HG03280 (cell line): Measurements from ENCODE around the gene EDIL3.

ENCODE experiments used
- ATAC-seq: cut with Tn5 transposase; IDR thresholded peaks from one replicate; pipeline ENCODE4 v1.9.1; 2021; ENCODE audit warnings: mild to moderate bottlenecking, moderate library complexity; ENCODE audit not compliant: unreplicated experiment

EDIL3 gene

GRCh38 chr5:84265130-84265529 is 119.5 kb downstream of the EDIL3 start:
- ATAC-seq, result no peak

- ATAC-seq, result no peak
Measured at GRCh38 chr5:84260939-84261338, 123.7 kb downstream of the EDIL3 start.

- ATAC-seq, result no peak
Measured at GRCh38 chr5:84260140-84260539, 124.5 kb downstream of the EDIL3 start.

- no peak for ATAC-seq
Measured at GRCh38 chr5:84259283-84260045, 125.2 kb downstream of the EDIL3 start.

GRCh38 chr5:84257061-84257460 is 127.6 kb downstream of the EDIL3 start:
- ATAC-seq, result no peak

GRCh38 chr5:84255315-84255714 is 129.4 kb downstream of the EDIL3 start:
- ATAC-seq, result no peak

- no peak for ATAC-seq
Measured at GRCh38 chr5:84253946-84254345, 130.7 kb downstream of the EDIL3 start.

GRCh38 chr5:84251503-84251902 is 133.2 kb downstream of the EDIL3 start:
- ATAC-seq, result no peak

GRCh38 chr5:84249918-84250630 is 134.6 kb downstream of the EDIL3 start:
- ATAC-seq, result no peak

- ATAC-seq, result no peak
Measured at GRCh38 chr5:84248013-84248412, 136.7 kb downstream of the EDIL3 start.

GRCh38 chr5:84242286-84242685 is 142.4 kb downstream of the EDIL3 start:
- no peak for ATAC-seq

GRCh38 chr5:84239494-84239893 is 145.2 kb downstream of the EDIL3 start:
- no peak for ATAC-seq

GRCh38 chr5:84237126-84237525 is 147.6 kb downstream of the EDIL3 start:
- no peak for ATAC-seq

GRCh38 chr5:84231433-84231832 is 153.2 kb downstream of the EDIL3 start:
- no peak for ATAC-seq

- no peak for ATAC-seq
Measured at GRCh38 chr5:84229045-84229444, 155.6 kb downstream of the EDIL3 start.

- no peak for ATAC-seq
Measured at GRCh38 chr5:84228266-84228665, 156.4 kb downstream of the EDIL3 start.

GRCh38 chr5:84227236-84227635 is 157.4 kb downstream of the EDIL3 start:
- ATAC-seq, result no peak

- ATAC-seq, result no peak
Measured at GRCh38 chr5:84218546-84218945, 166.1 kb downstream of the EDIL3 start.

- ATAC-seq, result no peak
Measured at GRCh38 chr5:84215521-84215920, 169.2 kb downstream of the EDIL3 start.

- ATAC-seq, result no peak
Measured at GRCh38 chr5:84213861-84214260, 170.8 kb downstream of the EDIL3 start.

GRCh38 chr5:84213212-84213611 is 171.5 kb downstream of the EDIL3 start:
- ATAC-seq, result no peak

GRCh38 chr5:84204772-84205171 is 179.9 kb downstream of the EDIL3 start:
- no peak for ATAC-seq
